GM18519 (cell line): ENCODE measurements around the gene MOCS1.

Source experiments
- ATAC-seq: cut with Tn5 transposase; IDR thresholded peaks from one replicate; pipeline ENCODE4 v1.9.1; 2021; ENCODE audit warnings: mild to moderate bottlenecking, moderate library complexity; ENCODE audit not compliant: unreplicated experiment, low FRiP score

MOCS1 gene

GRCh38 chr6:39905640-39905975, 28.7 kb downstream of the MOCS1 start:
- no peak for ATAC-seq

GRCh38 chr6:39904946-39905639, 29.2 kb downstream of the MOCS1 start:
- ATAC-seq = no peak

DNA sequence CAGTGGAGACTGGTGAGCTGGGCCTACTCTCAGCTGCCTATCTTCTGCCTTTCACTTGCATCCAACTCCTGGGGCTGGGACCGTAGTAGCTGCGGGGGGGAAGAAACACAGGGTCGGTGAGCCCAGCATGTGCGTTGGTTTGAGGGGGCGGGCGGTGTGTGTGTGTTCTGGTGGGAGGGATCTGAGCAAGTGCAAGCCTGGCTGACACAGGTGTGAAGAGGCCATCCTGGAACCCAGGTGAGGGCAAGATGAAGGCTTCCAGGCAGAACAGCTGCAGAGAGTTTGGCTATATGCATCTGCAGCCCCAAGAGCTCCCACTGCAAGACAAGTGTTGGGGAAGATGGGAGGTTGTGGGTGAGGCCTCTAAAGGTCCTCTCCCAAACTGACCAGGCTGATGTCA, 30.6 kb downstream of the MOCS1 start:
- ATAC-seq = no peak

DNA sequence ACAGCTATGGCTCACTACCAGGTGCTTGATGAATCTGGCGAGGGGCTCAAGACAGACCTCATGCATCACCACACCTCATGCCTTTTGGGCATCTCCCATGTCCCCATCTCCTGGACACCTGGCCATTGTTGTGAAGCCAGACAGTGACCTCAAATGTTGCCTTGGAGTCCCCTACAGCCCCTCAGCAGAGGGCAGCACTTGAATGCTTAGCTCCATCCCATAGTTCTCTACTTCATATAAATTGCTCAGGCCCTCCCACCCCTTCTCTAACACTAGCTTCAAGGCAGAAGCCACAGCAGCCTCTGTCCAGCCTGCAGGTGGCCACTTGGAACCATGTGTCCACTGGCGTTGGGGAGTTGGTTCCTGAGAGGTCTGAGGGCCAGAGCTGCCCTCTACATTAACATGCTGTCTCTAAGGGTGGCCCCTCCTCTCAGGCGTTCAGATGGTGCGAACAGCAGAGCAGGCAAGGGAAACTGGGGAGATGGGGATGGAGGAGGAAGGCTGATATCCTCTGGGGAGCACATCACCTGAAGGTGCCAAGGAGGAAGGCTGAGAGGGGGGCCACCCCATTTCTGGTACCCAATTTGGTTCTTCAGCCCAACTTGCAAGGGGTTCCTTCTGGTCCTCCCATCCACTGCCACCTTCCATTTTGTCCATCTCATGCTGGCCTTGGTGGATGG, 31.3 kb downstream of the MOCS1 start:
- ATAC-seq = no peak

- no peak for ATAC-seq
These were observed 32.1 kb downstream of the MOCS1 start for GRCh38 chr6:39902136-39902535.

DNA sequence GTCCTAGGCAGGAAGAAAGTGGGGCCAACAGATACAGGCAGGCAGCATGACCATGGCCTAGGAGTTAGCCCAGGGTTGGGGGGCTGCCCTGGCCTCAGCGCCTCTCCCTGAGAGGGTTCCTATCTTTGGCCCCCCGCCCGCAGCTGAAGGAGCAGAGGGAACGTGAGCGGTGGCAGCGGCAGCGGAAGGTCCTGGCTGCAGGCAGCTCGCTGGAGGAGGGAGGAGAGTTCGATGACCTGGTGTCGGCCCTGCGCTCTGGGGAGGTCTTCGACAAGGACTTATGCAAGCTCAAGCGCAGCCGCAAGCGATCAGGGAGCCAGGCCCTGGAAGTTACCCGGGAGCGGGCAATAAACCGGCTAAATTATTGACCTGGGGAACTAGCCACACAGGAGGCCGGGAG, 32.6 kb downstream of the MOCS1 start:
- ATAC-seq = no peak

DNA sequence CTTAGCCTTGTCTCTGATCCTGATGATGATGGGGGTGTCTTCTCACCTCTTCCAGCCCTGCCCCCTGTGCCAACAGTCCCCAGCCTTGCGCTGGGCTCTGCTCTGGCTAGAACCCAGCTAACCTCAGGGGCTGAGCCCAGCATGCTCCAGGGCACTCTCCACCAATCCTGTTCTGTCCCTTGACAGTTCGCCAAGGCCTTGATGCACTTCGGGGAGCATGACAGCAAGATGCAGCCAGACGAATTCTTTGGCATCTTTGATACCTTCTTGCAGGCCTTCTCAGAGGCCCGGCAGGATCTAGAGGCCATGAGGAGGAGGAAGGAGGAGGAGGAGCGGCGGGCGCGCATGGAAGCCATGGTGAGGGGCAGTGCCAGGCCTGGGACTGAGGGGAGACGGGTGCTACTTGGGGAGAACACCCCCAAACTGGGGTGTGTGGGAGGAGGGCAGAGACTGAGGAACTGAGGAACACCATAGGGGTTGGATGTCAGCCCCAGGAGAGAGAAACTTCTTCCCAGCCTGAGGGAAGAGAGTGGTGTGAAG, 33.1 kb downstream of the MOCS1 start:
- no peak for ATAC-seq

DNA sequence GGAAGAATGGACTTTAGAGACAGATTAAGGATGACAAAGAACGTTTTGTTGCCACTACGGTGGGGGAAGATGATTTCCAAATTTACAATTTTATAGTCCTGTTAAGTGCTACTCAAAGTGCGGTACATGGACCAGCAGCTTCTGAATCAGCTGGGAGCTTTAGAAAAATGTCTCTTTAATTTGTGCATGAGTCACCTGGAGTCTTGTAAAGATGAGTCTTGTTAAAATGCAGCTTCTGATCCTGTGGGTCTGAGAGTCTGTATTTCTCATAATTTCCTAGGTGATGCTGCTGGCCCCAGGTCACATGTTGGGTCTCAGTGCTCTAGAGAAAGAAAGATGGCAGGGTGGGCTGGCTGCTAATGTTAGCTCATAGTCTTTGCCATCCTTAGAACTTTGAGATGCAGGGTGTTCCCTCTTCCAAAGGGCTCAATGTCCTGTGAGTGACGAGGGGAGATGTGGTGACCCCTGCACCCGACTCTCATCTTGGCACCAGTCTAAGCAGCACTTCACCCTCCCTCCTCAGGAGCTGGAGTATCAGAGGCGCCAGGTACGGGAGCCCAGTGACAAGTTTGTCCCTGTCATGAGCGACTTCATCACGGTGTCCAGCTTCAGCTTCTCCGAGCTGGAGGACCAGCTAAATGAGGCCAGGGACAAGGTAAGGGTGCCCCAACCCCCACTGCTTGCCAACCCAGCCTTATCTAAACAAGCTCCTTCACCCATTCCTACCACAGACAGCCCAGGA, 34.5 kb downstream of the MOCS1 start:
- no peak for ATAC-seq

DNA sequence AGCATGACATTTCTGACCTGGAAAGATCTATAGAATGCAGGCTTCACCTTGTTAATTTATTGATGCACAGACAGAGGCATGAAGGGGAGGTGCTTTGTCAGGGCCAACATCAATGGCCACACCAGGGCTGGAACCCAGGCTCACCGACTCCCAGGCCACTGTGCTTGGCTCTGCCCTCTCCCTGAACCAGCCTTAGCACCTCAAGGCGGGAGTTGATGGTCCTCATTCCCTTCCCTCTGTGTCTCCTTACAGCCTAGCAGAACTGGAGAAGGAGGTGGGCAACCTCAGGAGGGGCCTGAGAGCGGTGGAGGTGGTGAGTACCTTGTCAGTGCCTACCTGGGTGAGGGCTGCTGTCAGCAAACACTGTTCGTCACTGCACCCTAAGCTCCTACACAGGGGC, 35.6 kb downstream of the MOCS1 start:
- ATAC-seq = no peak

GRCh38 chr6:39897698-39898097, 36.6 kb downstream of the MOCS1 start:
- ATAC-seq = no peak

DNA sequence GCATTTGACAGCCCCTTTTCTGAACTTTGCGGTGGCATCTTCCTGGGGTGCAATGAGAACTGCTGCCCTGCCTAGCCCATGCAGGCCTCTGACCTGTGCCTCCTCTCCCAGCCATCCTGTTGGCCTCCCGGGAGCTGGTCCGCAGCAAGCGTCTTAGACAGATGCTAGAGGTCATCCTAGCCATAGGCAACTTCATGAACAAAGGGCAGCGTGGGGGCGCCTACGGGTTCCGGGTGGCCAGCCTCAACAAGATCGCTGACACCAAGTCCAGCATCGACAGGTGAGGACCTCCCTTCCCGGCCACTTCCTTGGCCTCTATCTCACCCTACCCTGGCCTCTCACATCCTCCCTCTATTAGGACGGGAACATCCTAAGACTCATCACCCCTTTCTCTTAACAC, 37.6 kb downstream of the MOCS1 start:
- no peak for ATAC-seq

GRCh38 chr6:39893286-39893685, 41.0 kb downstream of the MOCS1 start:
- no peak for ATAC-seq

DNA sequence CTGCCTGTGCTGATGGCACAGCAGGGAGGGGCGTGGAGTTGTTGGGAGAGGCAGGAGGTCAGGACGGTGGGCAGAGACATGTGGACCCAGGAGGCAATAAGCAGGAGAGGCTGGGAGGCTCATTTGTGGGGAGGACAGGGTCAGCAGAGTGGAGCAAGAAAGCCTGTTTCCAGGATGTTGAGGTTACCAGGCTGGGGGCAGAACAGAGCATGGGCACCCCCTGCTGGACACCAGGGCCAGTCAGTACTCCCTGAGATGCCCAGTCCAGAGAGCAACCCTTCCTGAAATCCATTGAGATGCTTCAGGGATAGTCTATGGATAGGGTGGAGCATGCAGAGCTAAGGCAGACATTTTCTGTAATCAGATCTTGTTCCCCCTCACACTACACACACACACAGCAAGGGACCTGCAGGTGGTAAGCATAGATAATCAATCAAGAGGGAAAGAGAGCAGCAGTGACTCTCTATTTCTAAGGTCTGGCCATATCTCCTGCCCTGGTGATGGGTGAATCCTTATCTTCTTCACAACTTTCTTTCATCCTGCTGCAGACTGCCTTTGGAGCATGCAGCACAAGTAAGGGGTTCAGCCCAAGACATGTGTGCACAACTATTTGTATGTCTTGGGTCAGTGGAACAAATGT, 41.7 kb downstream of the MOCS1 start:
- no peak for ATAC-seq

GRCh38 chr6:39891976-39892375, 42.3 kb downstream of the MOCS1 start:
- ATAC-seq = no peak

- ATAC-seq = no peak
These were observed 42.9 kb downstream of the MOCS1 start for GRCh38 chr6:39891353-39891752.

- no peak for ATAC-seq
These were observed 45.0 kb downstream of the MOCS1 start for GRCh38 chr6:39889229-39889628.

GRCh38 chr6:39887692-39888450, 46.4 kb downstream of the MOCS1 start:
- no peak for ATAC-seq

DNA sequence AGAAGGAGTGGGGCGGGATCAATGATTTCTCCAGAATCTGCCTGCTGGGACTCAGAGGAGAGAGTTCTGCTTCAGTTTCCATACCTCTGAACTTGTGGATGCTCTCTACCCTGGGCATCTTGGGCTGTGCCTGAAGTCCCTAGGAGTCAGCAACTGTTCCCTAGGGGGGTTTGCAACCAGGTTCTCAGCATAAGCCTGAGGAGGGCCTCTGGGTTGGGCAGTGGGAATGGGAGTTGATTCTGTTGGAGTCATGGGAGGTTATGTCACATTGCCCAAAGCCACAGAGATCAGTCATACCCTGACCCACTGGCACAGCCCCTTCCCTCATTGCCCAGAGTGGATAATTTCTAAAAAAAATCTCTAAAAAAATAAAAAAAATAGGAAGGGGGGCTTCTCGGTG, 47.4 kb downstream of the MOCS1 start:
- no peak for ATAC-seq

DNA sequence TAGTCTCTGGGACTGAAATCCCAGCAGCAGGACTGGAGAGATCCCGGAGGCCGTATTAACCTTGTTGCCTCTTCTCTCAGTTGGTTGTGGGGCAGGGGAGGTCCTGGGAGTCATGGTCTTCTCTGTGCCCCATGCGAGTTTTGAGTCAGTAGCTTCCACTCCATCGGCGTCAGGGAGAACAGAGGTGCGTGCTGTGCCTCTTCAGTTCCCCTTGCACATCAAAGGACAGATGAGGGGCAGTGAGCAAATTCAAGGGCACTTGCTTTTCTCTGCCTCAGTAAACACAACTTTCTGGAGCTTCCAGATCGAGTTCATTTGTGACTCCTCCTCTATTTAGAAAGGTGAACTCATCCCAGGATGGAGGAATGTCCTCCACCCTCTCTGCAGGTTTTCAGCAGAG, 48.6 kb downstream of the MOCS1 start:
- no peak for ATAC-seq

DNA sequence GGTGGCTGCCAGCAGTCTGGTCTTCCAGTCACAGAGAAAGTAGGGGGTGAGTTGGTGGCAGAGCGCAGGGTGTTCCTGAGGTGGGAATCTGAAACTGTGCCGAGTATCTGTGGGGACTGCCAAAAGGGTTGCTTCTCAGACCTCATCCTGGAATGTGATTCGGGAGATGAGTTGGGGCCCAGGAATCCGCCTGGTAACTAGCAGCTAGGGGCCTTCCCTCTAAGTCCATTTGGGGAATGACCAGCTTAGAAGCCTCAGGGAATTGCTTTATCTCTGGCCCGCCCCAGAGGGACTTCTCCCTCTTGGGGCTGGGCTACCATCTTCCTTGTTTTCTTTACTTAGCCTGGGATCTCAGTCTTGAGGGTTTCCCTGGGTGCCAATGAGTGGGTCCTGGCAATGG, 49.6 kb downstream of the MOCS1 start:
- ATAC-seq = no peak
